ENCODE results near the gene AMOTL1.

GRCh38 chr11:94854770-94855633, 86.8 kb downstream of the AMOTL1 start:
- TF ChIP-seq CTCF (IDR thresholded peaks at IDR 0.05) (no peak), POLR2A (IDR thresholded peaks at IDR 0.05) (no peak)

All from esophagus squamous epithelium (tissue), 4 donors.